ENCODE results near the gene CNPPD1.

DNA sequence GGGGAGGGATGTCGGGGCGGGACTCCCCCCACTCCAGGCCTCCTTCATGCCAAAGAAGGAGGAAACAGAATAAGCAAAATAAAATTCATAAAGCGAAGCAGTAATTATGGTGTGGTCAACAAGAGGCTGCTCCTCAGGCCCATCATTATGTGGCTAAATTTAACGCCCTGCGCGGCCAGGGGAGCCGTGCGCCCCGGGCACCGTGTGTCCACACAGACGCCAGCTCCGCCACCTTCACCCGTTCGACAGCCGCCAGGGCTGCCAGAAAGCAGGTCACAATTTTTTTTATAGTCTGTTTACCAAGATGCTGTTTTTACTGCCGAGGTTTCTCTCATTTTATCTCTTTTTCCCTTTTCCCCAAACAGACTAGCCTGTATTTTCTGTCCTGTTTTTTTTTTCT lies 47.1 kb downstream of the CNPPD1 start:
- TF ChIP-seq, protein P1, sequence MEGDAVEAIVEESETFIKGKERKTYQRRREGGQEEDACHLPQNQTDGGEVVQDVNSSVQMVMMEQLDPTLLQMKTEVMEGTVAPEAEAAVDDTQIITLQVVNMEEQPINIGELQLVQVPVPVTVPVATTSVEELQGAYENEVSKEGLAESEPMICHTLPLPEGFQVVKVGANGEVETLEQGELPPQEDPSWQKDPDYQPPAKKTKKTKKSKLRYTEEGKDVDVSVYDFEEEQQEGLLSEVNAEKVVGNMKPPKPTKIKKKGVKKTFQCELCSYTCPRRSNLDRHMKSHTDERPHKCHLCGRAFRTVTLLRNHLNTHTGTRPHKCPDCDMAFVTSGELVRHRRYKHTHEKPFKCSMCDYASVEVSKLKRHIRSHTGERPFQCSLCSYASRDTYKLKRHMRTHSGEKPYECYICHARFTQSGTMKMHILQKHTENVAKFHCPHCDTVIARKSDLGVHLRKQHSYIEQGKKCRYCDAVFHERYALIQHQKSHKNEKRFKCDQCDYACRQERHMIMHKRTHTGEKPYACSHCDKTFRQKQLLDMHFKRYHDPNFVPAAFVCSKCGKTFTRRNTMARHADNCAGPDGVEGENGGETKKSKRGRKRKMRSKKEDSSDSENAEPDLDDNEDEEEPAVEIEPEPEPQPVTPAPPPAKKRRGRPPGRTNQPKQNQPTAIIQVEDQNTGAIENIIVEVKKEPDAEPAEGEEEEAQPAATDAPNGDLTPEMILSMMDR (IDR thresholded peaks at IDR 0.05; ENCODE audit: insufficient read depth, low read length) = no peak
- no peak for TF ChIP-seq POLR2AphosphoS5 (IDR thresholded peaks at IDR 0.05; ENCODE audit: low read depth)

Data from HL-60 (cell line).